RWPE1 (cell line): ENCODE data around the gene YBEY.

Experiments used
- CTCF ChIA-PET: fragments of 350-600 bp; sonication (Branson Sonifier 250); formaldehyde crosslinking; extraction: SDS; loops from one replicate; lab custom pipeline; 2021; lab: Yijun Ruan, JAX
- POLR2A ChIA-PET: fragments of 400-600 bp; formaldehyde crosslinking; extraction: SDS; loops from one replicate; lab custom pipeline; 2020; ENCODE audit warnings: antibody characterized with exemption; ENCODE audit not compliant: low non-redundant PET; lab: Yijun Ruan, JAX
- DNase-seq: peaks from one replicate; pipeline ENCODE4 v3.0.0; 2012; ENCODE audit warnings: low spot score
- H3K27ac ChIP-seq: fragments of 450-650 bp; 2 replicates; pipeline ENCODE4 v1.5.1; 2017
- TF ChIP-seq, protein P1 (sequence below): fragments of 450-650 bp; conservative IDR thresholded peaks from 2 replicates; pipeline ENCODE4 v1.5.1; 2017; ENCODE audit warnings: low read depth, mild to moderate bottlenecking

The YBEY gene

GRCh38 chr21:46295996-46296752, 10.0 kb downstream of the YBEY start:
- ChIA-PET CTCF (no interaction called here), POLR2A (no interaction called here)
- TF ChIP-seq, protein P1, sequence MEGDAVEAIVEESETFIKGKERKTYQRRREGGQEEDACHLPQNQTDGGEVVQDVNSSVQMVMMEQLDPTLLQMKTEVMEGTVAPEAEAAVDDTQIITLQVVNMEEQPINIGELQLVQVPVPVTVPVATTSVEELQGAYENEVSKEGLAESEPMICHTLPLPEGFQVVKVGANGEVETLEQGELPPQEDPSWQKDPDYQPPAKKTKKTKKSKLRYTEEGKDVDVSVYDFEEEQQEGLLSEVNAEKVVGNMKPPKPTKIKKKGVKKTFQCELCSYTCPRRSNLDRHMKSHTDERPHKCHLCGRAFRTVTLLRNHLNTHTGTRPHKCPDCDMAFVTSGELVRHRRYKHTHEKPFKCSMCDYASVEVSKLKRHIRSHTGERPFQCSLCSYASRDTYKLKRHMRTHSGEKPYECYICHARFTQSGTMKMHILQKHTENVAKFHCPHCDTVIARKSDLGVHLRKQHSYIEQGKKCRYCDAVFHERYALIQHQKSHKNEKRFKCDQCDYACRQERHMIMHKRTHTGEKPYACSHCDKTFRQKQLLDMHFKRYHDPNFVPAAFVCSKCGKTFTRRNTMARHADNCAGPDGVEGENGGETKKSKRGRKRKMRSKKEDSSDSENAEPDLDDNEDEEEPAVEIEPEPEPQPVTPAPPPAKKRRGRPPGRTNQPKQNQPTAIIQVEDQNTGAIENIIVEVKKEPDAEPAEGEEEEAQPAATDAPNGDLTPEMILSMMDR = no peak
- peak overlapping the region; percentile 71 for H3K27ac ChIP-seq
- no peak for DNase-seq

- POLR2A ChIA-PET = no interaction called here
- no peak for DNase-seq
- CTCF ChIA-PET = no interaction called here
- H3K27ac ChIP-seq = peak overlapping the region; percentile 60
- TF ChIP-seq, protein P1 = no peak
Observed at GRCh38 chr21:46297338-46298271, 11.5 kb downstream of the YBEY start.

GRCh38 chr21:46299167-46299566, 13.0 kb downstream of the YBEY start:
- no peak for DNase-seq
- CTCF ChIA-PET = interaction anchor here (0.7 kb wide), 1 partner anchor 18 kb away, joined by 7 read pairs; no protein-coding TSS in a partner anchor
- TF ChIP-seq, protein P1 = no peak
- H3K27ac ChIP-seq = no peak overlapping the region
- POLR2A ChIA-PET = no interaction called here

GRCh38 chr21:46301759-46302158, 15.6 kb downstream of the YBEY start:
- no peak for DNase-seq
- POLR2A ChIA-PET = no interaction called here
- no peak overlapping the region for H3K27ac ChIP-seq
- TF ChIP-seq, protein P1 = no peak
- CTCF ChIA-PET = no interaction called here

DNA sequence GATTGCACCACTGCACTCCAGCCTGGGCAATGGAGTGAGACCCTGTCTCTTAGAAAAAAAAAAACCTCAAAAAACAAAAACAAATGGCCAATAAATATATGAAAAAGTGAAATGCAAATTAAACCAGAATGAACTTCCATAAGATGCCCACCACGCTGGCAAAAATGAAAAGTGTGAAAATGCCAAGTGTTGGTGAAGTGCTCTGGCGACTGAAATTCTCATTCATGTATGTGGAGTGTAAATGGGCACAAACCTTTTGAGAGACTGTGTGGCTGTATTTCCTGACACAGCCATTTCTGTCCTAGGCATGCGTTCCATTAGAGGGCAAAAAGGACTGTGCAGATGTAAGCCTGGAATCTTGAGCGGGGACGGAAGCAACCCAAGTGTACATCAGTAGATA, 18.3 kb downstream of the YBEY start:
- DNase-seq = no peak
- ChIA-PET POLR2A (no interaction called here), CTCF (no interaction called here)
- no peak overlapping the region for H3K27ac ChIP-seq
- TF ChIP-seq, protein P1 = no peak

- no peak for DNase-seq
- no peak overlapping the region for H3K27ac ChIP-seq
- TF ChIP-seq, protein P1 = no peak
- ChIA-PET POLR2A (no interaction called here), CTCF (no interaction called here)
Observed at GRCh38 chr21:46304955-46305354, 18.8 kb downstream of the YBEY start.
